ENCODE measurements around the gene PRDM9.
"Not testable (repeated sequence)": the region's sequence is repeated elsewhere in the genome, so short reads cannot be mapped to it uniquely, and the experiment has no call there.

Gene PRDM9

GRCh38 chr5:23494558-23494957, 12.9 kb upstream of the PRDM9 start:
- TF ChIP-seq, protein P1, sequence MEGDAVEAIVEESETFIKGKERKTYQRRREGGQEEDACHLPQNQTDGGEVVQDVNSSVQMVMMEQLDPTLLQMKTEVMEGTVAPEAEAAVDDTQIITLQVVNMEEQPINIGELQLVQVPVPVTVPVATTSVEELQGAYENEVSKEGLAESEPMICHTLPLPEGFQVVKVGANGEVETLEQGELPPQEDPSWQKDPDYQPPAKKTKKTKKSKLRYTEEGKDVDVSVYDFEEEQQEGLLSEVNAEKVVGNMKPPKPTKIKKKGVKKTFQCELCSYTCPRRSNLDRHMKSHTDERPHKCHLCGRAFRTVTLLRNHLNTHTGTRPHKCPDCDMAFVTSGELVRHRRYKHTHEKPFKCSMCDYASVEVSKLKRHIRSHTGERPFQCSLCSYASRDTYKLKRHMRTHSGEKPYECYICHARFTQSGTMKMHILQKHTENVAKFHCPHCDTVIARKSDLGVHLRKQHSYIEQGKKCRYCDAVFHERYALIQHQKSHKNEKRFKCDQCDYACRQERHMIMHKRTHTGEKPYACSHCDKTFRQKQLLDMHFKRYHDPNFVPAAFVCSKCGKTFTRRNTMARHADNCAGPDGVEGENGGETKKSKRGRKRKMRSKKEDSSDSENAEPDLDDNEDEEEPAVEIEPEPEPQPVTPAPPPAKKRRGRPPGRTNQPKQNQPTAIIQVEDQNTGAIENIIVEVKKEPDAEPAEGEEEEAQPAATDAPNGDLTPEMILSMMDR (IDR thresholded peaks at IDR 0.05; ENCODE audit: low read depth, low read length), result no peak
- DNase-seq (ENCODE audit: low read depth in 2 of 2), result no peak
- H3K4me3 ChIP-seq (replicated peaks in 1 of 2; ENCODE audit: low read depth in 2 of 2, low read length in 2 of 2), result no peak overlapping the region

- no peak for DNase-seq (ENCODE audit: low read depth in 2 of 2)
- H3K4me3 ChIP-seq (replicated peaks in 1 of 2; ENCODE audit: low read depth in 2 of 2, low read length in 2 of 2), result no peak overlapping the region
- TF ChIP-seq, protein P1 (IDR thresholded peaks at IDR 0.05; ENCODE audit: low read depth, low read length), result no peak
Observed at GRCh38 chr5:23496576-23496975, 10.8 kb upstream of the PRDM9 start.

- TF ChIP-seq, protein P1 (IDR thresholded peaks at IDR 0.05; ENCODE audit: low read depth, low read length), result no peak
- peak overlapping the region in 1 of 2 donors; percentile 8 for H3K4me3 ChIP-seq (replicated peaks in 1 of 2; ENCODE audit: low read depth in 2 of 2, low read length in 2 of 2)
- peak; percentile 16 to 50 for DNase-seq (ENCODE audit: low read depth in 2 of 2)
Observed at GRCh38 chr5:23506329-23507236, 826 bp upstream of the PRDM9 start.

GRCh38 chr5:23510434-23510833, 3.0 kb downstream of the PRDM9 start:
- H3K4me3 ChIP-seq (replicated peaks in 1 of 2; ENCODE audit: low read depth in 2 of 2, low read length in 2 of 2); DNase-seq (ENCODE audit: low read depth in 2 of 2): not testable (repeated sequence)

DNA sequence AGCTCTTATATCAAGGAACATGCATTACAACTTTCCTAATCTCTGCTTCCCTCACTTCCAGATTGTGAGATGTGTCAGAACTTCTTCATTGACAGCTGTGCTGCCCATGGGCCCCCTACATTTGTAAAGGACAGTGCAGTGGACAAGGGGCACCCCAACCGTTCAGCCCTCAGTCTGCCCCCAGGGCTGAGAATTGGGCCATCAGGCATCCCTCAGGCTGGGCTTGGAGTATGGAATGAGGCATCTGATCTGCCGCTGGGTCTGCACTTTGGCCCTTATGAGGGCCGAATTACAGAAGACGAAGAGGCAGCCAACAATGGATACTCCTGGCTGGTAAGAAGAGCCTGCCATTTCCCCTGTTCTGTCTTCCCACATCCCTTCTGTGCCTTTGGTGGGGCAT, 15.1 kb downstream of the PRDM9 start:
- no peak overlapping the region for H3K4me3 ChIP-seq (replicated peaks in 1 of 2; ENCODE audit: low read depth in 2 of 2, low read length in 2 of 2)
- TF ChIP-seq, protein P1 (IDR thresholded peaks at IDR 0.05; ENCODE audit: low read depth, low read length), result no peak
- DNase-seq (ENCODE audit: low read depth in 2 of 2), result no peak

DNA sequence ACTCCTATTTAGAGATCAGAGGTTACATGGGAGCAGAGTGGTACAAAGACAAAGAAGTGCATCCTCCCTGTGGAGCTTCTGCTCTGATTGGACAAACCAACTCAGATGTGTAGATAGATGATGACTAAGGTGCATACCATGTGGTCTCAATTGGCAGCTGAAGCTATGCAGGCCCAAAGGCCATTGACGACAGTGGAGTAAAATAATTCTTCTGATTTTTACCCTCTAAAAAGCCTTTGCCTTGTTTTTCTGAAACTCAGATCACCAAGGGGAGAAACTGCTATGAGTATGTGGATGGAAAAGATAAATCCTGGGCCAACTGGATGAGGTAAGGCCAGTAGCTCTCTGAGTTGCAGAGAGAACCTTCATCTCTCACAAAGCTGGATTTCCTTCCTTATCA, 15.6 kb downstream of the PRDM9 start:
- H3K4me3 ChIP-seq (replicated peaks in 1 of 2; ENCODE audit: low read depth in 2 of 2, low read length in 2 of 2), result no peak overlapping the region
- TF ChIP-seq, protein P1 (IDR thresholded peaks at IDR 0.05; ENCODE audit: low read depth, low read length), result no peak
- no peak for DNase-seq (ENCODE audit: low read depth in 2 of 2)

DNA sequence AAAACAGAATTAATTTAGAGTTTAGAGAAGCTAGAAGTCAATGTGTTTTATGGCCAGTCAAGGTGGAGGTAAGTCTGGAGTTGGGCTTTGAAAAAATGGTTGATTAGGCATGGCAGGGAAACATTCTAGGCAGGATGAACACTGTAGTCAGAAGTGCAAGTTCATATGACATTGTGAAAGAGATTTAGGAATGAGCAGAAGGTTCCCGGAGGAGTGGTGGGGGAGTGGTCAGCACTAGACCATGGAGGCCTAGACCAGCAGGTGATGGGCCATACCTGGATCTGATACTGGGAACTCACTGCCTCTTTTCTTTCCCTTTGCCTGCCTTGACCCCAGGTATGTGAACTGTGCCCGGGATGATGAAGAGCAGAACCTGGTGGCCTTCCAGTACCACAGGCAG, 16.6 kb downstream of the PRDM9 start:
- H3K4me3 ChIP-seq (replicated peaks in 1 of 2; ENCODE audit: low read depth in 2 of 2, low read length in 2 of 2), result no peak overlapping the region
- DNase-seq (ENCODE audit: low read depth in 2 of 2), result no peak
- TF ChIP-seq, protein P1 (IDR thresholded peaks at IDR 0.05; ENCODE audit: low read depth, low read length), result no peak
